Type B pancreatic cell (in vitro differentiated cells): ENCODE measurements around the gene PTPRO. TPM values are rescaled to one million over a fixed set of nuclear protein-coding genes. Genes with fewer than 3 reads are reported as not detected.

ENCODE experiments used
- DNase-seq: peaks from one replicate; pipeline ENCODE4 v3.0.0; 2021; ENCODE audit warnings: mixed read lengths; ENCODE audit not compliant: unreplicated experiment; ENCODE audit errors: extremely low spot score
- H3K27ac Mint-ChIP-seq: 2 replicates; pipeline ENCODE4 v1.8.0; 2021; ENCODE audit warnings: mild to moderate bottlenecking, mixed read lengths
- H3K27me3 Mint-ChIP-seq: 2 replicates; pipeline ENCODE4 v1.8.0; 2021; ENCODE audit warnings: mixed read lengths
- H3K36me3 Mint-ChIP-seq: 2 replicates; pipeline ENCODE4 v1.8.0; 2021; ENCODE audit warnings: mixed read lengths
- H3K4me1 Mint-ChIP-seq: one replicate; pipeline ENCODE4 v1.8.0; 2021; ENCODE audit warnings: mixed read lengths; ENCODE audit not compliant: unreplicated experiment
- H3K4me3 Mint-ChIP-seq: 2 replicates; pipeline ENCODE4 v1.8.0; 2021; ENCODE audit warnings: mild to moderate bottlenecking, mixed read lengths
- H3K9me3 Mint-ChIP-seq: 2 replicates; pipeline ENCODE4 v1.8.0; 2021; ENCODE audit warnings: mixed read lengths
- CTCF ChIP-seq: fragments of 200-600 bp; sonication (generic); conservative IDR thresholded peaks from 2 replicates; pipeline ENCODE4 v1.5.0; 2021; ENCODE audit warnings: antibody characterized with exemption, mild to moderate bottlenecking
- total RNA-seq: library from RNA; stranded (reverse); gene quantifications from 2 replicates; pipeline ENCODE4 v1.2.1, GENCODE V29; 2021; ENCODE audit warnings: low replicate concordance

Gene PTPRO
- total RNA-seq, 1 donor from 2014 or later, result 7.8 TPM

- no peak for DNase-seq
- Mint-ChIP-seq H3K36me3 (peaks cover 35% of the 10 kb centered on the region), H3K27ac (peak overlapping the region; percentile 48), H3K27me3 (no peaks in the 10 kb centered on the region), H3K4me3 (no peak overlapping the region), H3K9me3 (no peaks in the 10 kb centered on the region), H3K4me1 (peaks cover 3% of the 10 kb centered on the region)
- no peak for TF ChIP-seq CTCF
These were observed 306.0 kb downstream of the PTPRO start for GRCh38 chr12:15627995-15628945.

- Mint-ChIP-seq H3K27me3 (no peaks in the 10 kb centered on the region), H3K9me3 (no peaks in the 10 kb centered on the region), H3K36me3 (peaks cover 38% of the 10 kb centered on the region), H3K4me3 (peak overlapping the region; percentile 7), H3K27ac (peak overlapping the region; percentile 63), H3K4me1 (peaks cover 3% of the 10 kb centered on the region)
- DNase-seq, result no peak
- no peak for TF ChIP-seq CTCF
These were observed 306.8 kb downstream of the PTPRO start for GRCh38 chr12:15629108-15629507.

- Mint-ChIP-seq H3K36me3 (peaks cover 32% of the 10 kb centered on the region), H3K27ac (no peak overlapping the region), H3K4me3 (no peak overlapping the region), H3K4me1 (peaks cover 3% of the 10 kb centered on the region), H3K27me3 (no peaks in the 10 kb centered on the region), H3K9me3 (no peaks in the 10 kb centered on the region)
- TF ChIP-seq CTCF, result no peak
- no peak for DNase-seq
These were observed 307.5 kb downstream of the PTPRO start for GRCh38 chr12:15629761-15630160.

- no peak for TF ChIP-seq CTCF
- no peak for DNase-seq
- Mint-ChIP-seq H3K27me3 (no peaks in the 10 kb centered on the region), H3K4me1 (peaks cover 3% of the 10 kb centered on the region), H3K36me3 (peaks cover 21% of the 10 kb centered on the region), H3K27ac (peak overlapping the region; percentile 17), H3K9me3 (no peaks in the 10 kb centered on the region), H3K4me3 (no peak overlapping the region)
These were observed 308.9 kb downstream of the PTPRO start for GRCh38 chr12:15631007-15631715.

GRCh38 chr12:15632708-15633107, 310.4 kb downstream of the PTPRO start:
- Mint-ChIP-seq H3K9me3 (no peaks in the 10 kb centered on the region), H3K4me1 (peaks cover 3% of the 10 kb centered on the region), H3K4me3 (no peak overlapping the region), H3K27ac (no peak overlapping the region), H3K36me3 (peaks cover 26% of the 10 kb centered on the region), H3K27me3 (no peaks in the 10 kb centered on the region)
- TF ChIP-seq CTCF, result no peak
- no peak for DNase-seq
